Activated CD8-positive, alpha-beta T cell treated with anti-CD3 and anti-CD28 coated beads, Interleukin-2, amount 10 ng/mL, durations not matched to agents 7 days and 5 days (primary cell): ENCODE data around the gene PPP2R5C. TPM values are rescaled to one million over a fixed set of nuclear protein-coding genes. Genes with fewer than 3 reads are reported as not detected.

Experiments
- ATAC-seq: fragments of 150-1000 bp; cut with Tn5 transposase; one replicate; pipeline ENCODE4 v1.10.0; 2021; ENCODE audit warnings: moderate library complexity
- CTCF ChIA-PET: fragments of 350-600 bp; sonication (Branson Sonifier 250); formaldehyde crosslinking; loops from one replicate; lab custom pipeline; 2021; ENCODE audit warnings: antibody characterized with exemption; lab: Charles Lee
- POLR2A ChIA-PET: fragments of 350-600 bp; sonication (Branson Sonifier 250); formaldehyde crosslinking; loops from one replicate; lab custom pipeline; 2021; ENCODE audit warnings: antibody characterized with exemption; lab: Charles Lee
- DNase-seq: peaks from one replicate; pipeline ENCODE4 v3.0.0-alpha.2; 2020
- H3K27ac Mint-ChIP-seq: one replicate; pipeline ENCODE4 v1.8.0; 2021; ENCODE audit warnings: mild to moderate bottlenecking, mixed read lengths
- H3K27me3 Mint-ChIP-seq: one replicate; pipeline ENCODE4 v1.8.0; 2021; ENCODE audit warnings: low read depth, mixed read lengths
- H3K36me3 Mint-ChIP-seq: one replicate; pipeline ENCODE4 v1.8.0; 2021; ENCODE audit warnings: low read depth, mixed read lengths
- H3K4me1 Mint-ChIP-seq: one replicate; pipeline ENCODE4 v1.8.0; 2021; ENCODE audit warnings: low read depth, mixed read lengths
- H3K4me3 Mint-ChIP-seq: one replicate; pipeline ENCODE4 v1.8.0; 2021; ENCODE audit warnings: mild to moderate bottlenecking, mixed read lengths
- H3K9me3 Mint-ChIP-seq: one replicate; pipeline ENCODE4 v1.8.0; 2022; ENCODE audit warnings: mixed read lengths; ENCODE audit not compliant: insufficient read depth
- total RNA-seq, 2 experiments: library from RNA; stranded (reverse); gene quantifications; one replicate each; pipeline ENCODE4 v1.2.3, GENCODE V29; 2021

Gene PPP2R5C
- total RNA-seq, 2 experiments from 2014 or later: 218 to 223 TPM

- Mint-ChIP-seq H3K36me3 (peaks cover 30% of the 10 kb centered on the region), H3K4me3 (no peak overlapping the region), H3K27ac (no peak overlapping the region), H3K27me3 (no peaks in the 10 kb centered on the region), H3K4me1 (no peaks in the 10 kb centered on the region), H3K9me3 (no peaks in the 10 kb centered on the region)
- POLR2A ChIA-PET: no interaction called here
- CTCF ChIA-PET: interaction anchor here (3.2 kb wide), 1 partner anchor 154 kb away, joined by 10 read pairs; no protein-coding TSS in a partner anchor
- no peak for ATAC-seq
- DNase-seq: no peak
Observed at GRCh38 chr14:101925152-101925551, 163.6 kb downstream of the PPP2R5C start.

GRCh38 chr14:101926085-101926484, 164.6 kb downstream of the PPP2R5C start:
- no peak for DNase-seq
- Mint-ChIP-seq H3K4me1 (no peaks in the 10 kb centered on the region), H3K4me3 (no peak overlapping the region), H3K27me3 (no peaks in the 10 kb centered on the region), H3K27ac (no peak overlapping the region), H3K36me3 (peaks cover 24% of the 10 kb centered on the region), H3K9me3 (no peaks in the 10 kb centered on the region)
- ChIA-PET CTCF (interaction anchor here (1.1 to 3.2 kb wide), 2 partner anchors 155 to 219 kb away, joined by 3 to 10 read pairs; no protein-coding TSS in a partner anchor), POLR2A (no interaction called here)
- no peak for ATAC-seq

GRCh38 chr14:101926620-101927019, 165.1 kb downstream of the PPP2R5C start:
- H3K27me3 Mint-ChIP-seq: no peaks in the 10 kb centered on the region
- CTCF ChIA-PET: interaction anchor here (0.7 to 3.2 kb wide), 3 partner anchors 12 to 220 kb away, joined by 3 to 10 read pairs (median 3); no protein-coding TSS in a partner anchor
- no peaks in the 10 kb centered on the region for H3K9me3 Mint-ChIP-seq
- ATAC-seq: no peak
- no peak overlapping the region for H3K4me3 Mint-ChIP-seq
- POLR2A ChIA-PET: no interaction called here
- H3K27ac Mint-ChIP-seq: no peak overlapping the region
- no peak for DNase-seq
- peaks cover 20% of the 10 kb centered on the region for H3K36me3 Mint-ChIP-seq
- no peaks in the 10 kb centered on the region for H3K4me1 Mint-ChIP-seq

- no peak for DNase-seq
- Mint-ChIP-seq H3K4me1 (no peaks in the 10 kb centered on the region), H3K9me3 (no peaks in the 10 kb centered on the region), H3K36me3 (peaks cover 15% of the 10 kb centered on the region), H3K27me3 (no peaks in the 10 kb centered on the region), H3K27ac (no peak overlapping the region), H3K4me3 (no peak overlapping the region)
- ChIA-PET CTCF (interaction anchor here (3.2 kb wide), 1 partner anchor 156 kb away, joined by 10 read pairs; no protein-coding TSS in a partner anchor), POLR2A (interaction anchor here (0.6 kb wide), 1 partner anchor 490 kb away, joined by 3 read pairs; no protein-coding TSS in a partner anchor)
- no peak for ATAC-seq
Observed at GRCh38 chr14:101927859-101928258, 166.3 kb downstream of the PPP2R5C start.

GRCh38 chr14:101928415-101928841, 166.9 kb downstream of the PPP2R5C start:
- no peaks in the 10 kb centered on the region for H3K4me1 Mint-ChIP-seq
- peaks cover 12% of the 10 kb centered on the region for H3K36me3 Mint-ChIP-seq
- H3K4me3 Mint-ChIP-seq: no peak overlapping the region
- ATAC-seq (no peak), DNase-seq (no peak)
- ChIA-PET POLR2A (interaction anchor here (0.6 kb wide), 1 partner anchor 490 kb away, joined by 3 read pairs; no protein-coding TSS in a partner anchor), CTCF (no interaction called here)
- no peaks in the 10 kb centered on the region for H3K27me3 Mint-ChIP-seq
- no peak overlapping the region for H3K27ac Mint-ChIP-seq
- H3K9me3 Mint-ChIP-seq: no peaks in the 10 kb centered on the region

- Mint-ChIP-seq H3K4me1 (no peaks in the 10 kb centered on the region), H3K9me3 (no peaks in the 10 kb centered on the region), H3K27ac (no peak overlapping the region), H3K27me3 (no peaks in the 10 kb centered on the region), H3K4me3 (no peak overlapping the region), H3K36me3 (peaks cover 12% of the 10 kb centered on the region)
- no peak for DNase-seq
- no peak for ATAC-seq
- ChIA-PET CTCF (no interaction called here), POLR2A (no interaction called here)
Observed at GRCh38 chr14:101929096-101929495, 167.6 kb downstream of the PPP2R5C start.

GRCh38 chr14:101929946-101930345, 168.4 kb downstream of the PPP2R5C start:
- CTCF ChIA-PET: no interaction called here

GRCh38 chr14:101932673-101933072, 171.2 kb downstream of the PPP2R5C start:
- POLR2A ChIA-PET: no interaction called here
- H3K4me3 Mint-ChIP-seq: no peak overlapping the region
- H3K27ac Mint-ChIP-seq: no peak overlapping the region
- H3K4me1 Mint-ChIP-seq: no peaks in the 10 kb centered on the region
- DNase-seq (no peak), ATAC-seq (no peak)
- H3K27me3 Mint-ChIP-seq: no peaks in the 10 kb centered on the region
- CTCF ChIA-PET: no interaction called here
- H3K9me3 Mint-ChIP-seq: no peaks in the 10 kb centered on the region
- peaks cover 4% of the 10 kb centered on the region for H3K36me3 Mint-ChIP-seq

More at GRCh38 chr14:101929946-101930345, 168.4 kb downstream of the PPP2R5C start:
- Mint-ChIP-seq H3K27ac (no peak overlapping the region), H3K27me3 (no peaks in the 10 kb centered on the region), H3K4me1 (no peaks in the 10 kb centered on the region), H3K36me3 (peaks cover 9% of the 10 kb centered on the region), H3K9me3 (no peaks in the 10 kb centered on the region), H3K4me3 (no peak overlapping the region)
- POLR2A ChIA-PET: interaction anchor here (0.6 kb wide), 1 partner anchor 18 kb away, joined by 4 read pairs; no protein-coding TSS in a partner anchor
- DNase-seq: no peak
- ATAC-seq: no peak

- ChIA-PET POLR2A (no interaction called here), CTCF (interaction anchor here (0.6 to 1.3 kb wide), 4 partner anchors 10 to 163 kb away, joined by 3 read pairs; no protein-coding TSS in a partner anchor)
- no peak for DNase-seq
- Mint-ChIP-seq H3K27ac (no peak overlapping the region), H3K27me3 (peaks cover 2% of the 10 kb centered on the region), H3K4me3 (no peak overlapping the region), H3K9me3 (no peaks in the 10 kb centered on the region), H3K4me1 (no peaks in the 10 kb centered on the region), H3K36me3 (peaks cover 4% of the 10 kb centered on the region)
- no peak for ATAC-seq
Observed at GRCh38 chr14:101933209-101933608, 171.7 kb downstream of the PPP2R5C start.

GRCh38 chr14:101934601-101935150, 173.2 kb downstream of the PPP2R5C start:
- Mint-ChIP-seq H3K36me3 (no peaks in the 10 kb centered on the region), H3K27ac (no peak overlapping the region), H3K4me3 (no peak overlapping the region), H3K4me1 (peaks cover 6% of the 10 kb centered on the region), H3K9me3 (no peaks in the 10 kb centered on the region), H3K27me3 (peaks cover 10% of the 10 kb centered on the region)
- ChIA-PET CTCF (interaction anchor here (1.3 kb wide), 1 partner anchor 91 kb away, joined by 3 read pairs; no protein-coding TSS in a partner anchor), POLR2A (no interaction called here)
- ATAC-seq (no peak), DNase-seq (no peak)

GRCh38 chr14:101937926-101938767, 176.6 kb downstream of the PPP2R5C start:
- H3K27ac Mint-ChIP-seq: no peak overlapping the region
- POLR2A ChIA-PET: no interaction called here
- no peak for ATAC-seq
- H3K4me1 Mint-ChIP-seq: peaks cover 6% of the 10 kb centered on the region
- peaks cover 17% of the 10 kb centered on the region for H3K27me3 Mint-ChIP-seq
- CTCF ChIA-PET: interaction anchor here (1.0 kb wide), 1 partner anchor 11 kb away, joined by 3 read pairs; no protein-coding TSS in a partner anchor
- no peak for DNase-seq
- no peaks in the 10 kb centered on the region for H3K9me3 Mint-ChIP-seq
- no peaks in the 10 kb centered on the region for H3K36me3 Mint-ChIP-seq
- H3K4me3 Mint-ChIP-seq: no peak overlapping the region
